ENCODE results near the gene MAP7.

DNA sequence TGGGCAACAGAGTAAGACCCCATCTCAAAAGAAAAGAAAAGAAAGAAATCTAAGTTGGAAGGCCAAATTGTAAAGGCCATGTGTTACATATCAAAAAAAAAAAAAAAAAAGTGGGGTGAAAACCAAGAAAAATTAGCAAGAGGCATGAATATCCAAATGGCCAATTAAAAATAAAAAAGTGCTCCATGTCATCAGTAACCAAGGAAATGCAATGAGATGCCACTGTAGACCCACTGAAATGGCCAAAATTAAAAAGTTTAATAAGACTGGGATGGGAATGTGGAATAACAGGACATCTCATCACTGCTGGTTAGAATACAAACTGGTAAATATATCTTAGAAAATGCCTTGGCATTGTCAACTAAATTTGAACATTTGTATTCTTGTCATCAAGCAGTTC, 230.5 kb downstream of the MAP7 start:
- TF ChIP-seq, protein P1, sequence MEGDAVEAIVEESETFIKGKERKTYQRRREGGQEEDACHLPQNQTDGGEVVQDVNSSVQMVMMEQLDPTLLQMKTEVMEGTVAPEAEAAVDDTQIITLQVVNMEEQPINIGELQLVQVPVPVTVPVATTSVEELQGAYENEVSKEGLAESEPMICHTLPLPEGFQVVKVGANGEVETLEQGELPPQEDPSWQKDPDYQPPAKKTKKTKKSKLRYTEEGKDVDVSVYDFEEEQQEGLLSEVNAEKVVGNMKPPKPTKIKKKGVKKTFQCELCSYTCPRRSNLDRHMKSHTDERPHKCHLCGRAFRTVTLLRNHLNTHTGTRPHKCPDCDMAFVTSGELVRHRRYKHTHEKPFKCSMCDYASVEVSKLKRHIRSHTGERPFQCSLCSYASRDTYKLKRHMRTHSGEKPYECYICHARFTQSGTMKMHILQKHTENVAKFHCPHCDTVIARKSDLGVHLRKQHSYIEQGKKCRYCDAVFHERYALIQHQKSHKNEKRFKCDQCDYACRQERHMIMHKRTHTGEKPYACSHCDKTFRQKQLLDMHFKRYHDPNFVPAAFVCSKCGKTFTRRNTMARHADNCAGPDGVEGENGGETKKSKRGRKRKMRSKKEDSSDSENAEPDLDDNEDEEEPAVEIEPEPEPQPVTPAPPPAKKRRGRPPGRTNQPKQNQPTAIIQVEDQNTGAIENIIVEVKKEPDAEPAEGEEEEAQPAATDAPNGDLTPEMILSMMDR (IDR thresholded peaks at IDR 0.05; ENCODE audit: extremely low read depth in 1 of 2, insufficient read depth in 1 of 2, low read depth in 1 of 2, low read length in 2 of 2): no peak
- no peak for TF ChIP-seq POLR2A (IDR thresholded peaks at IDR 0.05; ENCODE audit: low read depth, low read length)
- no peak for TF ChIP-seq EZH2 (IDR thresholded peaks at IDR 0.05; ENCODE audit: borderline replicate concordance, low read depth, low read length, severe bottlenecking)
